Measurements from ENCODE around the gene PDE6C. TPM values are rescaled to one million over a fixed set of nuclear protein-coding genes. Genes with fewer than 3 reads are reported as not detected.

PDE6C gene
- total RNA-seq, 1 experiment from 2014 or later, result not detected

DNA sequence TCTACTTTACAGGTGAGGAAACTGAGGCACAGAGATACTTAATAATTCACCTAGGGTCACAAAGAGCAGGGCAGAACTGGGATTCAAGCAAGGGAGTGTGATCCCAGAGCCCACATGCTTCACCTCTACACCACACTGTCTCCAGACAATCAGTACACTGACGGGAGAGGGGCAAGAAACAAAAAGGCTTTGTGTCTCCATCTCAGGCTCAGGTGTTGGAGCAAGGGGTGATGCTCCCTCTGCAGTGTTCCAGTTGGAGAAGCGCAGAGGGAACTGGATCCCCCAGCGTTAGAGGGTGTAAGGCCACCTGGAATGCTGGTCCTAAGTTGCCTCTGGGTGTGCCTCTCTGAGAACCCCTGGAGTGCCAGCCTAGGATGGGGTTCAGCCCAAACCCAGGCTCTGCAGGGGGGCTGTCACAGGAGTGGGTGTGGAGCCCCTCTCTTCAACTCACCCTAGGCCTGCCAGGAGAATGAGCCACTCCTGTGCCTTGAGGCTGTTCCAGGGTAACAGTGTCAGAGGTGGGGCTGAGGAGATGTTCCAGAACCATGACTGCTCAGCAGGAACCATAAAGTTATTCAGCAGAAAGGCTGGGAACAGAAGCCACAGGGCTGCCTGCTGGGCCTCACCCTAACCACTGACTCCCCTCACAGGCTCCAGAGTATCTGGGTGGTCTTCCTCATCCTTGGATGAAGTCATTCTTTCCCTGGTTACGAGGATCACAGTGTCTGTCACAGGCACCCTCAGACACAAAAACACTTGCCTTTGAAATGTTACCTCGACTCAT, 16.8 kb upstream of the PDE6C start:
- Histone ChIP-seq H4K8ac (replicated peaks; ENCODE audit: insufficient read length, low read depth, low read length) (no peak overlapping the region), H2BK20ac (ENCODE audit: low read depth, low read length, poor library complexity, severe bottlenecking) (no peak overlapping the region), H3K9me3 (ENCODE audit: control insufficient read depth, low read depth, low read length) (no peaks in the 10 kb centered on the region), H3T11ph (ENCODE audit: low read length) (no peak overlapping the region), H3K4me2 (ENCODE audit: insufficient read depth, insufficient read length, low read length) (no peak overlapping the region), H2AFZ (ENCODE audit: low read length) (no peak overlapping the region), H3K27me3 (ENCODE audit: insufficient read depth, low read length) (peaks cover 8% of the 10 kb centered on the region; the same call in 1 of the 2 replicates), H4K5ac (ENCODE audit: insufficient read length, low read depth, low read length) (no peak overlapping the region), H3K23me2 (ENCODE audit: insufficient read length, low read depth, low read length, poor library complexity, severe bottlenecking) (no peaks in the 10 kb centered on the region), H4K91ac (ENCODE audit: insufficient read length, low read depth, low read length) (no peak overlapping the region), H3K4me1 (ENCODE audit: insufficient read depth, low read length) (no peaks in the 10 kb centered on the region; the same call in 1 of the 2 replicates), H3K14ac (ENCODE audit: insufficient read depth, low read length) (no peak overlapping the region), H3K79me1 (ENCODE audit: insufficient read depth, low read depth, low read length, poor library complexity, severe bottlenecking) (no peaks in the 10 kb centered on the region), H2BK15ac (ENCODE audit: low read depth, low read length) (no peak overlapping the region), H2BK12ac (ENCODE audit: insufficient read length, low read depth, low read length) (no peak overlapping the region), H2BK5ac (ENCODE audit: insufficient read length, low read length) (no peak overlapping the region), H3K9ac (ENCODE audit: extremely low read depth, insufficient read length, low read length) (no peak overlapping the region), H3K56ac (ENCODE audit: insufficient read length, low read depth, low read length) (no peak overlapping the region), H3K23ac (ENCODE audit: insufficient read length, low read depth, low read length) (no peak overlapping the region), H3K79me2 (ENCODE audit: insufficient read depth, low read length) (no peaks in the 10 kb centered on the region), H3K27ac (ENCODE audit: insufficient read length, low read depth, low read length) (no peak overlapping the region), H2BK120ac (ENCODE audit: low read depth, low read length, poor library complexity, severe bottlenecking) (no peak overlapping the region), H4K20me1 (ENCODE audit: control insufficient read depth, insufficient read depth, insufficient read length) (no peaks in the 10 kb centered on the region), H2AK5ac (ENCODE audit: insufficient read length, low read length) (no peak overlapping the region), H3K18ac (ENCODE audit: insufficient read length, low read depth, low read length) (no peak overlapping the region), H3K4ac (ENCODE audit: low read depth, low read length) (no peak overlapping the region)
- DNase-seq, result no peak
- no peaks in the 10 kb centered on the region for H3K9me3 Mint-ChIP-seq
- H3K36me3 Mint-ChIP-seq (ENCODE audit: insufficient read depth in 1 of 3, low read depth in 3 of 3), result no peaks in the 10 kb centered on the region
- H3K4me1 Mint-ChIP-seq, result peaks cover 21 to 23% of the 10 kb centered on the region in 2 experiments
- no peak overlapping the region for H3K4me3 Mint-ChIP-seq
- TF ChIP-seq, protein P1, sequence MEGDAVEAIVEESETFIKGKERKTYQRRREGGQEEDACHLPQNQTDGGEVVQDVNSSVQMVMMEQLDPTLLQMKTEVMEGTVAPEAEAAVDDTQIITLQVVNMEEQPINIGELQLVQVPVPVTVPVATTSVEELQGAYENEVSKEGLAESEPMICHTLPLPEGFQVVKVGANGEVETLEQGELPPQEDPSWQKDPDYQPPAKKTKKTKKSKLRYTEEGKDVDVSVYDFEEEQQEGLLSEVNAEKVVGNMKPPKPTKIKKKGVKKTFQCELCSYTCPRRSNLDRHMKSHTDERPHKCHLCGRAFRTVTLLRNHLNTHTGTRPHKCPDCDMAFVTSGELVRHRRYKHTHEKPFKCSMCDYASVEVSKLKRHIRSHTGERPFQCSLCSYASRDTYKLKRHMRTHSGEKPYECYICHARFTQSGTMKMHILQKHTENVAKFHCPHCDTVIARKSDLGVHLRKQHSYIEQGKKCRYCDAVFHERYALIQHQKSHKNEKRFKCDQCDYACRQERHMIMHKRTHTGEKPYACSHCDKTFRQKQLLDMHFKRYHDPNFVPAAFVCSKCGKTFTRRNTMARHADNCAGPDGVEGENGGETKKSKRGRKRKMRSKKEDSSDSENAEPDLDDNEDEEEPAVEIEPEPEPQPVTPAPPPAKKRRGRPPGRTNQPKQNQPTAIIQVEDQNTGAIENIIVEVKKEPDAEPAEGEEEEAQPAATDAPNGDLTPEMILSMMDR (conservative IDR thresholded peaks at IDR 0.05), result no peak
- WGBS (ENCODE audit: extremely low coverage, insufficient read length, low lambda C conversion rate), result no CpG with 5 or more reads among the region's 5 CpGs
- H3K27me3 Mint-ChIP-seq (ENCODE audit: low read depth), result peaks cover 42% of the 10 kb centered on the region
- H3K27ac Mint-ChIP-seq, result no peak overlapping the region

Measured in H9 (cell line).